ENCODE results near the gene TMC5.
A peak's percentile ranks its signal among the peaks of the same experiment; 100 is the strongest.

Gene TMC5

GRCh38 chr16:19506965-19507364 lies 89.3 kb downstream of the TMC5 start:
- no peak for DNase-seq (ENCODE audit: low read depth in 2 of 2)

GRCh38 chr16:19507867-19508266 lies 90.2 kb downstream of the TMC5 start:
- DNase-seq (ENCODE audit: low read depth in 2 of 2), result no peak

- DNase-seq (ENCODE audit: low read depth in 2 of 2), result no peak
Measured at GRCh38 chr16:19512297-19512696, 94.6 kb downstream of the TMC5 start.

- no peak for DNase-seq (ENCODE audit: low read depth in 2 of 2)
Measured at GRCh38 chr16:19513377-19514053, 95.8 kb downstream of the TMC5 start.

- DNase-seq (ENCODE audit: low read depth in 2 of 2), result no peak
Measured at GRCh38 chr16:19515757-19516156, 98.1 kb downstream of the TMC5 start.

- no peak for DNase-seq (ENCODE audit: low read depth in 2 of 2)
Measured at GRCh38 chr16:19517424-19518089, 99.9 kb downstream of the TMC5 start.

- no peak for DNase-seq (ENCODE audit: low read depth in 2 of 2)
Measured at GRCh38 chr16:19518388-19518787, 100.7 kb downstream of the TMC5 start.

GRCh38 chr16:19520861-19521331 lies 103.2 kb downstream of the TMC5 start:
- DNase-seq (ENCODE audit: low read depth in 2 of 2), result no peak

- peak; percentile 91 to 92 for DNase-seq (ENCODE audit: low read depth in 2 of 2)
Measured at GRCh38 chr16:19521471-19522396, 104.1 kb downstream of the TMC5 start, which contains the start of gene GDE1. Gene GDE1 (minus strand): TSS chr16:19522098. CDS start chr16:19521964, 134 bp downstream.

- DNase-seq (ENCODE audit: low read depth in 2 of 2), result no peak
Measured at GRCh38 chr16:19522397-19522732, 104.7 kb downstream of the TMC5 start.

- no peak for DNase-seq (ENCODE audit: low read depth in 2 of 2)
Measured at GRCh38 chr16:19522760-19523159, 105.1 kb downstream of the TMC5 start.

GRCh38 chr16:19523184-19523558 lies 105.5 kb downstream of the TMC5 start:
- no peak for DNase-seq (ENCODE audit: low read depth in 2 of 2)

- peak; percentile 89 to 90 for DNase-seq (ENCODE audit: low read depth in 2 of 2)
Measured at GRCh38 chr16:19523559-19524355, 106.1 kb downstream of the TMC5 start, which contains the start of gene CCP110. Gene CCP110 (plus strand): TSS chr16:19523942. CDS start chr16:19527882, 3,940 bp downstream.

- no peak for DNase-seq (ENCODE audit: low read depth in 2 of 2)
Measured at GRCh38 chr16:19524356-19524615, 106.6 kb downstream of the TMC5 start.

GRCh38 chr16:19524616-19525384 lies 107.1 kb downstream of the TMC5 start:
- no peak for DNase-seq (ENCODE audit: low read depth in 2 of 2)

- no peak for DNase-seq (ENCODE audit: low read depth in 2 of 2)
Measured at GRCh38 chr16:19525385-19525723, 107.7 kb downstream of the TMC5 start.

GRCh38 chr16:19527161-19527560 lies 109.5 kb downstream of the TMC5 start:
- no peak for DNase-seq (ENCODE audit: low read depth in 2 of 2)

- DNase-seq (ENCODE audit: low read depth in 2 of 2), result no peak
Measured at GRCh38 chr16:19528666-19529065, 111.0 kb downstream of the TMC5 start.

- DNase-seq (ENCODE audit: low read depth in 2 of 2), result no peak
Measured at GRCh38 chr16:19532601-19533000, 114.9 kb downstream of the TMC5 start.

- no peak for DNase-seq (ENCODE audit: low read depth in 2 of 2)
Measured at GRCh38 chr16:19540241-19540970, 122.7 kb downstream of the TMC5 start.
